Measurements from ENCODE around the gene ALPI. TPM values are rescaled to one million over a fixed set of nuclear protein-coding genes. Genes with fewer than 3 reads are reported as not detected.

Gene ALPI
- total RNA-seq, 1 experiment from 2014 or later: 5.3 TPM

- H3K4me3 ChIP-seq (ENCODE audit: low read depth, low read length): no peak overlapping the region
- Mint-ChIP-seq H3K27ac (ENCODE audit: unreplicated experiment) (no peak overlapping the region), H3K36me3 (ENCODE audit: insufficient read depth, unreplicated experiment) (no peaks in the 10 kb centered on the region), H3K4me1 (ENCODE audit: low read depth, unreplicated experiment) (no peaks in the 10 kb centered on the region), H3K4me3 (ENCODE audit: unreplicated experiment) (no peak overlapping the region), H3K27me3 (ENCODE audit: insufficient read depth, unreplicated experiment) (no peaks in the 10 kb centered on the region), H3K9me3 (ENCODE audit: unreplicated experiment) (no peaks in the 10 kb centered on the region)
- no peak for TF ChIP-seq CTCF (IDR thresholded peaks at IDR 0.05; ENCODE audit: insufficient read depth in 1 of 2, low read depth in 1 of 2, low read length in 1 of 2, severe bottlenecking in 1 of 2, unreplicated experiment in 1 of 2)
- no TSS peak for BruUV-seq (replicated peaks)
- intact Hi-C loops (cut with micrococcal nuclease; ENCODE audit: unreplicated experiment): no loop called here
- POLR2A ChIA-PET: no interaction called here
- no peaks in the 10 kb centered on the region for H3K4me1 ChIP-seq
- no peaks in the 10 kb centered on the region for H3K36me3 ChIP-seq (ENCODE audit: control insufficient read depth, insufficient read depth, low read length)
- DNase-seq: no peak
- H3K27me3 ChIP-seq (replicated peaks; ENCODE audit: control insufficient read depth, insufficient read depth, low read length): no peaks in the 10 kb centered on the region
- CTCF ChIA-PET: no interaction called here
- H3K9me3 ChIP-seq: no peaks in the 10 kb centered on the region
Measured at GRCh38 chr2:232415138-232415690, 40.7 kb upstream of the ALPI start.

GRCh38 chr2:232415736-232416520, 40.0 kb upstream of the ALPI start:
- Mint-ChIP-seq H3K27ac (ENCODE audit: unreplicated experiment) (no peak overlapping the region), H3K9me3 (ENCODE audit: unreplicated experiment) (no peaks in the 10 kb centered on the region), H3K27me3 (ENCODE audit: insufficient read depth, unreplicated experiment) (no peaks in the 10 kb centered on the region), H3K36me3 (ENCODE audit: insufficient read depth, unreplicated experiment) (peaks cover 4% of the 10 kb centered on the region), H3K4me3 (ENCODE audit: unreplicated experiment) (no peak overlapping the region), H3K4me1 (ENCODE audit: low read depth, unreplicated experiment) (no peaks in the 10 kb centered on the region)
- DNase-seq: no peak
- Histone ChIP-seq H3K9me3 (no peaks in the 10 kb centered on the region), H3K4me3 (ENCODE audit: low read depth, low read length) (no peak overlapping the region), H3K4me1 (no peaks in the 10 kb centered on the region), H3K27me3 (replicated peaks; ENCODE audit: control insufficient read depth, insufficient read depth, low read length) (no peaks in the 10 kb centered on the region), H3K36me3 (ENCODE audit: control insufficient read depth, insufficient read depth, low read length) (no peaks in the 10 kb centered on the region)
- intact Hi-C loops (cut with micrococcal nuclease; ENCODE audit: unreplicated experiment): no loop called here
- ChIA-PET POLR2A (no interaction called here), CTCF (no interaction called here)
- no peak for TF ChIP-seq CTCF (IDR thresholded peaks at IDR 0.05; ENCODE audit: insufficient read depth in 1 of 2, low read depth in 1 of 2, low read length in 1 of 2, severe bottlenecking in 1 of 2, unreplicated experiment in 1 of 2)
- no TSS peak for BruUV-seq (replicated peaks)

- no peaks in the 10 kb centered on the region for H3K4me1 Mint-ChIP-seq (ENCODE audit: low read depth, unreplicated experiment)
- no peak for TF ChIP-seq CTCF (IDR thresholded peaks at IDR 0.05; ENCODE audit: insufficient read depth in 1 of 2, low read depth in 1 of 2, low read length in 1 of 2, severe bottlenecking in 1 of 2, unreplicated experiment in 1 of 2)
- no peaks in the 10 kb centered on the region for H3K9me3 Mint-ChIP-seq (ENCODE audit: unreplicated experiment)
- no peaks in the 10 kb centered on the region for H3K4me1 ChIP-seq
- no peak overlapping the region for H3K4me3 ChIP-seq (ENCODE audit: low read depth, low read length)
- H3K36me3 ChIP-seq (ENCODE audit: control insufficient read depth, insufficient read depth, low read length): no peaks in the 10 kb centered on the region
- intact Hi-C loops (cut with micrococcal nuclease; ENCODE audit: unreplicated experiment): no loop called here
- POLR2A ChIA-PET: no interaction called here
- H3K4me3 Mint-ChIP-seq (ENCODE audit: unreplicated experiment): no peak overlapping the region
- no peaks in the 10 kb centered on the region for H3K27me3 ChIP-seq (replicated peaks; ENCODE audit: control insufficient read depth, insufficient read depth, low read length)
- no peaks in the 10 kb centered on the region for H3K9me3 ChIP-seq
- no peak for DNase-seq
- H3K27ac Mint-ChIP-seq (ENCODE audit: unreplicated experiment): no peak overlapping the region
- CTCF ChIA-PET: no interaction called here
- no TSS peak for BruUV-seq (replicated peaks)
- no peaks in the 10 kb centered on the region for H3K27me3 Mint-ChIP-seq (ENCODE audit: insufficient read depth, unreplicated experiment)
- H3K36me3 Mint-ChIP-seq (ENCODE audit: insufficient read depth, unreplicated experiment): peaks cover 4% of the 10 kb centered on the region
Measured at GRCh38 chr2:232416521-232417470, 39.2 kb upstream of the ALPI start.
